Neural progenitor cell (in vitro differentiated cells): ENCODE data around the gene RAI14. TPM values are rescaled to one million over a fixed set of nuclear protein-coding genes. Genes with fewer than 3 reads are reported as not detected.
"Not testable (repeated sequence)": the region's sequence is repeated elsewhere in the genome, so short reads cannot be mapped to it uniquely, and the experiment has no call there.

Experiments used
- DNase-seq: peaks from one replicate; pipeline ENCODE4 v3.0.0-alpha.2; 2016; ENCODE audit warnings: low spot score
- H2AFZ ChIP-seq: fragments of 200-600 bp; sonication (generic); replicated peaks from 2 replicates; pipeline ENCODE4 v1.6.1; 2016; ENCODE audit warnings: antibody characterized with exemption
- H3F3A ChIP-seq: fragments of 200-600 bp; sonication (generic); 2 replicates; pipeline ENCODE4 v1.6.1; 2016; ENCODE audit warnings: antibody characterized with exemption, low read depth
- H3K27ac ChIP-seq: fragments of 200-600 bp; sonication (generic); 2 replicates; pipeline ENCODE4 v1.5.1; 2016; ENCODE audit warnings: mild to moderate bottlenecking
- H3K27me3 ChIP-seq: fragments of 200-600 bp; sonication (generic); 2 replicates; pipeline ENCODE4 v1.6.1; 2016; ENCODE audit warnings: mild to moderate bottlenecking, moderate library complexity
- H3K36me3 ChIP-seq: fragments of 200-600 bp; sonication (generic); 2 replicates; pipeline ENCODE4 v1.5.1; 2016
- H3K4me1 ChIP-seq: fragments of 200-600 bp; sonication (generic); 2 replicates; pipeline ENCODE4 v1.6.1; 2016; ENCODE audit warnings: mixed run types
- H3K4me2 ChIP-seq: fragments of 200-600 bp; sonication (generic); 2 replicates; pipeline ENCODE4 v1.6.1; 2016
- H3K4me3 ChIP-seq: fragments of 200-600 bp; sonication (generic); 2 replicates; pipeline ENCODE4 v1.5.1; 2016
- H3K79me2 ChIP-seq: fragments of 200-600 bp; sonication (generic); 2 replicates; pipeline ENCODE4 v1.6.1; 2016; ENCODE audit warnings: low read depth
- H3K9ac ChIP-seq: fragments of 200-600 bp; sonication (generic); 2 replicates; pipeline ENCODE4 v1.6.1; 2016
- H3K9me3 ChIP-seq: fragments of 200-600 bp; sonication (generic); 2 replicates; pipeline ENCODE4 v1.5.1; 2016; ENCODE audit warnings: low read depth
- H4K20me1 ChIP-seq: fragments of 200-600 bp; sonication (generic); 2 replicates; pipeline ENCODE4 v1.6.1; 2016; ENCODE audit warnings: low read depth
- H3K27ac Mint-ChIP-seq: 3 replicates; pipeline ENCODE4 v1.8.0; 2021; ENCODE audit warnings: mixed read lengths
- H3K27me3 Mint-ChIP-seq: 2 replicates; pipeline ENCODE4 v1.8.0; 2022; ENCODE audit warnings: low read depth, mild to moderate bottlenecking, inconsistent platforms, moderate library complexity, mixed read lengths; ENCODE audit not compliant: insufficient read depth
- H3K36me3 Mint-ChIP-seq: 3 replicates; pipeline ENCODE4 v1.8.0; 2021; ENCODE audit warnings: mixed read lengths
- H3K4me1 Mint-ChIP-seq: 3 replicates; pipeline ENCODE4 v1.8.0; 2021; ENCODE audit warnings: mixed read lengths
- H3K4me3 Mint-ChIP-seq: 3 replicates; pipeline ENCODE4 v1.8.0; 2021; ENCODE audit warnings: mild to moderate bottlenecking, moderate library complexity, mixed read lengths
- H3K9me3 Mint-ChIP-seq: 3 replicates; pipeline ENCODE4 v1.8.0; 2020; ENCODE audit warnings: mixed read lengths
- EZH2 ChIP-seq: fragments of 200-600 bp; sonication (generic); IDR thresholded peaks from 2 replicates; pipeline ENCODE4 v1.6.1; 2017; ENCODE audit warnings: antibody characterized with exemption, mild to moderate bottlenecking, moderate library complexity
- EZH2phosphoT487 ChIP-seq: fragments of 200-600 bp; sonication (generic); IDR thresholded peaks from 2 replicates; pipeline ENCODE4 v1.6.1; 2017; ENCODE audit warnings: antibody characterized with exemption
- total RNA-seq: library from RNA; depleted of rRNA; stranded (reverse); fragments of >200 nt; gene quantifications from 2 replicates; pipeline ENCODE4 v1.2.3, GENCODE V29; 2015; ENCODE audit warnings: low replicate concordance
- TF ChIP-seq, protein P1 (sequence below): fragments of 200-600 bp; sonication (generic); IDR thresholded peaks from 2 replicates; pipeline ENCODE4 v1.5.1; 2017; ENCODE audit warnings: antibody characterized with exemption, mild to moderate bottlenecking

Gene RAI14
- total RNA-seq, 1 donor from 2014 or later = 54.6 TPM

DNA sequence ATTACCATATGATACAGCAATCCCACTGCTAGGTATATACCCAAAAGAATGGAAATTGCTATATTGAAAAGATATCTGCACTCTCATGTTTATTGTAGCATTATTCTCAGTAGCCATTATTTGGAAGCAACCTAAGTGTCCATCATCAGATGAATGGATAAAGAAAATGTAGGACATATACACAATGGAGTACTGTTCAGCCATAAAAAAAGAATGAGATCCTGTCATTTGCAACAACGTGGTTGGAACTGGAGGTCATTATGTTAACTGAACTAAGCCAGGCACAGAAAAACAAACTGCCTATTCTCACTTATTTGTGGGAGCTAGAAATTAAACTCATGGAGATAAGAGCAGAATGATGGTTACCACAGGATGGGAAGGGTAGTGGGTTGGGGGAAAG, 119.8 kb downstream of the RAI14 start:
- Mint-ChIP-seq H3K36me3 (peaks cover 15% of the 10 kb centered on the region), H3K4me1 (peaks cover 2% of the 10 kb centered on the region), H3K9me3 (peaks cover 30% of the 10 kb centered on the region), H3K27ac (no peak overlapping the region), H3K27me3 (no peaks in the 10 kb centered on the region), H3K4me3 (no peak overlapping the region)
- Histone ChIP-seq H4K20me1 (no peaks in the 10 kb centered on the region), H2AFZ (no peak overlapping the region), H3K79me2 (no peaks in the 10 kb centered on the region), H3F3A (no peaks in the 10 kb centered on the region), H3K27me3 (no peaks in the 10 kb centered on the region), H3K27ac (no peak overlapping the region), H3K36me3 (no peaks in the 10 kb centered on the region), H3K4me3 (no peak overlapping the region), H3K4me2 (no peak overlapping the region), H3K4me1 (no peaks in the 10 kb centered on the region), H3K9me3 (peaks cover 6% of the 10 kb centered on the region), H3K9ac (no peak overlapping the region)
- no peak for DNase-seq
- TF ChIP-seq EZH2phosphoT487 (no peak), EZH2 (no peak)
- TF ChIP-seq, protein P1, sequence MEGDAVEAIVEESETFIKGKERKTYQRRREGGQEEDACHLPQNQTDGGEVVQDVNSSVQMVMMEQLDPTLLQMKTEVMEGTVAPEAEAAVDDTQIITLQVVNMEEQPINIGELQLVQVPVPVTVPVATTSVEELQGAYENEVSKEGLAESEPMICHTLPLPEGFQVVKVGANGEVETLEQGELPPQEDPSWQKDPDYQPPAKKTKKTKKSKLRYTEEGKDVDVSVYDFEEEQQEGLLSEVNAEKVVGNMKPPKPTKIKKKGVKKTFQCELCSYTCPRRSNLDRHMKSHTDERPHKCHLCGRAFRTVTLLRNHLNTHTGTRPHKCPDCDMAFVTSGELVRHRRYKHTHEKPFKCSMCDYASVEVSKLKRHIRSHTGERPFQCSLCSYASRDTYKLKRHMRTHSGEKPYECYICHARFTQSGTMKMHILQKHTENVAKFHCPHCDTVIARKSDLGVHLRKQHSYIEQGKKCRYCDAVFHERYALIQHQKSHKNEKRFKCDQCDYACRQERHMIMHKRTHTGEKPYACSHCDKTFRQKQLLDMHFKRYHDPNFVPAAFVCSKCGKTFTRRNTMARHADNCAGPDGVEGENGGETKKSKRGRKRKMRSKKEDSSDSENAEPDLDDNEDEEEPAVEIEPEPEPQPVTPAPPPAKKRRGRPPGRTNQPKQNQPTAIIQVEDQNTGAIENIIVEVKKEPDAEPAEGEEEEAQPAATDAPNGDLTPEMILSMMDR = no peak

GRCh38 chr5:34778091-34778850, 122.1 kb downstream of the RAI14 start:
- no peaks in the 10 kb centered on the region for H3K79me2 ChIP-seq
- H3K4me2 ChIP-seq = no peak overlapping the region
- H3K27ac ChIP-seq = no peak overlapping the region
- no peaks in the 10 kb centered on the region for H3F3A ChIP-seq
- Mint-ChIP-seq H3K27ac (no peak overlapping the region), H3K36me3 (peaks cover 17% of the 10 kb centered on the region), H3K4me3 (no peak overlapping the region), H3K27me3 (no peaks in the 10 kb centered on the region), H3K9me3 (peaks cover 36% of the 10 kb centered on the region), H3K4me1 (no peaks in the 10 kb centered on the region)
- H3K27me3 ChIP-seq = no peaks in the 10 kb centered on the region
- H4K20me1 ChIP-seq = no peaks in the 10 kb centered on the region
- TF ChIP-seq, protein P1 = no peak
- no peak for TF ChIP-seq EZH2
- TF ChIP-seq EZH2phosphoT487 = no peak
- DNase-seq = no peak
- no peaks in the 10 kb centered on the region for H3K4me1 ChIP-seq
- peaks cover 6% of the 10 kb centered on the region for H3K9me3 ChIP-seq
- H2AFZ ChIP-seq = no peak overlapping the region
- no peak overlapping the region for H3K9ac ChIP-seq
- H3K4me3 ChIP-seq = no peak overlapping the region
- no peaks in the 10 kb centered on the region for H3K36me3 ChIP-seq

GRCh38 chr5:34783892-34784291, 127.8 kb downstream of the RAI14 start:
- H3K9me3 Mint-ChIP-seq = peaks cover 34% of the 10 kb centered on the region
- not testable (repeated sequence) for H3K4me1 Mint-ChIP-seq

DNA sequence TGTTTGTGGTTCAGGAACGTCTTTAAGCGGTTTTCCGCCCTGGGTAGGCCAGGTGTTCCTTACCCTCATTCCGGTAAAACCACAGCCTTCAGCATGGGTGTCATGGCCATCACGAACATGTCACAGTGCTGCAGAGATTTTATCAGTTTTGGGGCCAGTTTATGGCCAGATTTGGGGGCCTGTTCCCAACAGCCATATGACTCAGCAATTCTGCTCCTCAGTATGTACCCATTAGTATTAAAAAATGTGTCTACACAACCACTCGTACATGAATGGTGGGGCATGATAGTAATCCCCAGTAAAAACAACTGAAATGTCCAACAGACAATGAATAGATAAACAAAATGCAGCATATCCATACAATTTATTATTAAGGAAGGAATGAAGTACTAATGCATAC, 130.9 kb downstream of the RAI14 start:
- Histone ChIP-seq H3F3A (no peaks in the 10 kb centered on the region), H3K4me3 (no peak overlapping the region), H3K4me1 (no peaks in the 10 kb centered on the region), H3K4me2 (no peak overlapping the region), H2AFZ (no peak overlapping the region), H3K36me3 (no peaks in the 10 kb centered on the region), H3K9me3 (no peaks in the 10 kb centered on the region), H3K27ac (no peak overlapping the region), H4K20me1 (no peaks in the 10 kb centered on the region), H3K9ac (no peak overlapping the region), H3K27me3 (no peaks in the 10 kb centered on the region), H3K79me2 (peaks cover 4% of the 10 kb centered on the region)
- TF ChIP-seq, protein P1 = no peak
- TF ChIP-seq EZH2phosphoT487 = no peak
- TF ChIP-seq EZH2 = no peak
- H3K36me3 Mint-ChIP-seq = peaks cover 18% of the 10 kb centered on the region
- no peaks in the 10 kb centered on the region for H3K4me1 Mint-ChIP-seq
- no peak for DNase-seq
- no peaks in the 10 kb centered on the region for H3K27me3 Mint-ChIP-seq
- H3K9me3 Mint-ChIP-seq = peaks cover 23% of the 10 kb centered on the region
- H3K4me3 Mint-ChIP-seq = no peak overlapping the region
- H3K27ac Mint-ChIP-seq = no peak overlapping the region

More at GRCh38 chr5:34783892-34784291, 127.8 kb downstream of the RAI14 start:
- H3K27me3 ChIP-seq, H3K27ac ChIP-seq, H4K20me1 ChIP-seq, DNase-seq, H3K4me3 ChIP-seq, H3K9me3 ChIP-seq, H2AFZ ChIP-seq, H3K4me1 ChIP-seq, H3K9ac ChIP-seq, H3K27ac Mint-ChIP-seq, H3K36me3 ChIP-seq, H3K79me2 ChIP-seq, H3K27me3 Mint-ChIP-seq, H3F3A ChIP-seq, H3K4me3 Mint-ChIP-seq, H3K4me2 ChIP-seq: not testable (repeated sequence)
- peaks cover 22% of the 10 kb centered on the region for H3K36me3 Mint-ChIP-seq
